Measurements from ENCODE around the gene GUCA1A. TPM values are rescaled to one million over a fixed set of nuclear protein-coding genes. Genes with fewer than 3 reads are reported as not detected.

GUCA1A gene
- total and polyA plus RNA-seq, 7 donors = not detected

- Histone ChIP-seq H3K9me3 (no peaks in the 10 kb centered on the region), H3K4me1 (no peaks in the 10 kb centered on the region), H3K4me3 (no peak overlapping the region), H3K27ac (no peak overlapping the region), H3K27me3 (ENCODE audit: insufficient read depth in 3 of 3, low read length in 2 of 3) (no peaks in the 10 kb centered on the region), H3K36me3 (ENCODE audit: insufficient read depth in 1 of 2, low read depth in 1 of 2) (no peaks in the 10 kb centered on the region)
- TF ChIP-seq CTCF (IDR thresholded peaks at IDR 0.05) = no peak
- intact Hi-C loops (cut with DNase I) = no loop called here
- WGBS, 3 donors = 36 to 50% (median 39%) methylated on average over 3 of the region's 3 CpGs
- no peak for ATAC-seq
- DNase-seq = no peak
Observed at GRCh38 chr6:42226161-42226611, 53.0 kb downstream of the GUCA1A start.

- H3K36me3 ChIP-seq (ENCODE audit: insufficient read depth in 1 of 2, low read depth in 1 of 2) = no peaks in the 10 kb centered on the region
- no peak overlapping the region for H3K27ac ChIP-seq
- no peaks in the 10 kb centered on the region for H3K9me3 ChIP-seq
- TF ChIP-seq CTCF (IDR thresholded peaks at IDR 0.05) = no peak
- no peak overlapping the region for H3K4me3 ChIP-seq
- no peaks in the 10 kb centered on the region for H3K4me1 ChIP-seq
- DNase-seq (no peak), ATAC-seq (no peak)
- intact Hi-C loops (cut with DNase I) = no loop called here
- no peaks in the 10 kb centered on the region for H3K27me3 ChIP-seq (ENCODE audit: insufficient read depth in 3 of 3, low read length in 2 of 3)
- 68 to 73% (median 73%) methylated on average over 8 of the region's 8 CpGs for WGBS, 3 donors
Observed at GRCh38 chr6:42226645-42227143, 53.5 kb downstream of the GUCA1A start.

- no peaks in the 10 kb centered on the region for H3K4me1 ChIP-seq
- H3K4me3 ChIP-seq = no peak overlapping the region
- H3K9me3 ChIP-seq = no peaks in the 10 kb centered on the region
- no peaks in the 10 kb centered on the region for H3K27me3 ChIP-seq (ENCODE audit: insufficient read depth in 3 of 3, low read length in 2 of 3)
- no peak overlapping the region for H3K27ac ChIP-seq
- DNase-seq = no peak
- no peak for TF ChIP-seq CTCF (IDR thresholded peaks at IDR 0.05)
- intact Hi-C loops (cut with DNase I) = no loop called here
- no peak for ATAC-seq
- 76 to 90% (median 79%) methylated on average over 9 of the region's 9 CpGs for WGBS, 3 donors
- no peaks in the 10 kb centered on the region for H3K36me3 ChIP-seq (ENCODE audit: insufficient read depth in 1 of 2, low read depth in 1 of 2)
Observed at GRCh38 chr6:42227173-42227850, 54.1 kb downstream of the GUCA1A start.

- no peaks in the 10 kb centered on the region for H3K4me1 ChIP-seq
- no peak for ATAC-seq
- H3K27me3 ChIP-seq (ENCODE audit: insufficient read depth in 3 of 3, low read length in 2 of 3) = no peaks in the 10 kb centered on the region
- H3K36me3 ChIP-seq (ENCODE audit: insufficient read depth in 1 of 2, low read depth in 1 of 2) = no peaks in the 10 kb centered on the region
- H3K27ac ChIP-seq = no peak overlapping the region
- 88 to 90% (median 90%) methylated on average over 15 of the region's 15 CpGs for WGBS, 3 donors
- no peaks in the 10 kb centered on the region for H3K9me3 ChIP-seq
- TF ChIP-seq CTCF (IDR thresholded peaks at IDR 0.05) = no peak
- no peak for DNase-seq
- no peak overlapping the region for H3K4me3 ChIP-seq
- intact Hi-C loops (cut with DNase I) = no loop called here
Observed at GRCh38 chr6:42228305-42228704, 55.1 kb downstream of the GUCA1A start.

Other genes starting within 250 kb of the GUCA1A start
- gene CCND3, start 231.6 kb upstream of the GUCA1A start, total RNA-seq = 10 to 100 TPM in 3 of 4 donors, 1 to 10 TPM in 1; 9.2 to 19.9 (median 16.7) TPM
- gene CCND3, start 231.6 kb upstream of the GUCA1A start, polyA plus RNA-seq = 10 to 100 TPM; 20.3 to 29.1 (median 20.5) TPM
- gene TAF8, start 122.8 kb upstream of the GUCA1A start, total RNA-seq = 10 to 100 TPM; 16.6 to 23.9 (median 19.9) TPM
- 10 to 100 TPM; 11.2 to 17.9 (median 12.6) TPM for gene TAF8, start 122.8 kb upstream of the GUCA1A start, polyA plus RNA-seq
- gene C6orf132, start 30.7 kb upstream of the GUCA1A start, total RNA-seq = under 1 TPM; 0.11 to 0.34 (median 0.20) TPM
- under 1 TPM; 0.08 to 0.13 (median 0.09) TPM for gene C6orf132, start 30.7 kb upstream of the GUCA1A start, polyA plus RNA-seq
- gene GUCA1B, start 21.6 kb downstream of the GUCA1A start, total RNA-seq = 1 to 10 TPM; 1.1 to 3.4 (median 1.9) TPM
- gene GUCA1B, start 21.6 kb downstream of the GUCA1A start, polyA plus RNA-seq = under 1 TPM; 0.26 to 0.79 (median 0.34) TPM
- gene MRPS10, start 44.5 kb downstream of the GUCA1A start, total RNA-seq = 10 to 100 TPM; 40.3 to 57.4 (median 53.1) TPM
- 100 to 1,000 TPM in 1 of 3 donors, 10 to 100 TPM in 2; 48.5 to 110 (median 59.0) TPM for gene MRPS10, start 44.5 kb downstream of the GUCA1A start, polyA plus RNA-seq